IgD-negative memory B cell (primary cell): ENCODE results near the gene ATG5. TPM values are rescaled to one million over a fixed set of nuclear protein-coding genes. Genes with fewer than 3 reads are reported as not detected.
"Not testable (repeated sequence)": the region's sequence is repeated elsewhere in the genome, so short reads cannot be mapped to it uniquely, and the experiment has no call there.

Experiments used
- H3K27ac Mint-ChIP-seq, 3 donors: one replicate each; pipeline ENCODE4 v1.8.0; 2020 to 2022; ENCODE audit warnings: mild to moderate bottlenecking in 3 of 3, mixed read lengths in 3 of 3, moderate library complexity in 1 of 3
- H3K27me3 Mint-ChIP-seq: one replicate; pipeline ENCODE4 v1.8.0; 2021; ENCODE audit warnings: mixed read lengths
- H3K36me3 Mint-ChIP-seq: one replicate; pipeline ENCODE4 v1.8.0; 2020; ENCODE audit warnings: mild to moderate bottlenecking, mixed read lengths
- H3K4me1 Mint-ChIP-seq, 3 donors: one replicate each; pipeline ENCODE4 v1.8.0; 2020 to 2022; ENCODE audit warnings: mixed read lengths in 3 of 3, mild to moderate bottlenecking in 1 of 3
- H3K4me3 Mint-ChIP-seq, 4 donors: one replicate each; pipeline ENCODE4 v1.8.0; 2020 to 2022; ENCODE audit warnings: mild to moderate bottlenecking in 4 of 4, mixed read lengths in 4 of 4, moderate library complexity in 3 of 4
- H3K9me3 Mint-ChIP-seq, 3 donors: one replicate each; pipeline ENCODE4 v1.8.0; 2020 to 2021; ENCODE audit warnings: mixed read lengths in 3 of 3, mild to moderate bottlenecking in 1 of 3
- polyA plus RNA-seq: library from polyadenylated mRNA; unstranded; fragments of 300-500 nt; fragmentation: Illumina TruSeq; gene quantifications from one replicate; pipeline ENCODE4 v1.2.3, GENCODE V29; 2021

Gene ATG5
- polyA plus RNA-seq, 1 donor from 2014 or later = 31.4 TPM

GRCh38 chr6:106257195-106257594, 68.4 kb downstream of the ATG5 start:
- no peak overlapping the region for H3K27ac Mint-ChIP-seq
- no peak overlapping the region for H3K4me3 Mint-ChIP-seq
- H3K9me3 Mint-ChIP-seq = no peaks in the 10 kb centered on the region
- H3K36me3 Mint-ChIP-seq = peaks cover 8% of the 10 kb centered on the region
- H3K27me3 Mint-ChIP-seq = no peaks in the 10 kb centered on the region
- peaks cover 0 to 27% (median 16%) of the 10 kb centered on the region in 3 donors for H3K4me1 Mint-ChIP-seq

DNA sequence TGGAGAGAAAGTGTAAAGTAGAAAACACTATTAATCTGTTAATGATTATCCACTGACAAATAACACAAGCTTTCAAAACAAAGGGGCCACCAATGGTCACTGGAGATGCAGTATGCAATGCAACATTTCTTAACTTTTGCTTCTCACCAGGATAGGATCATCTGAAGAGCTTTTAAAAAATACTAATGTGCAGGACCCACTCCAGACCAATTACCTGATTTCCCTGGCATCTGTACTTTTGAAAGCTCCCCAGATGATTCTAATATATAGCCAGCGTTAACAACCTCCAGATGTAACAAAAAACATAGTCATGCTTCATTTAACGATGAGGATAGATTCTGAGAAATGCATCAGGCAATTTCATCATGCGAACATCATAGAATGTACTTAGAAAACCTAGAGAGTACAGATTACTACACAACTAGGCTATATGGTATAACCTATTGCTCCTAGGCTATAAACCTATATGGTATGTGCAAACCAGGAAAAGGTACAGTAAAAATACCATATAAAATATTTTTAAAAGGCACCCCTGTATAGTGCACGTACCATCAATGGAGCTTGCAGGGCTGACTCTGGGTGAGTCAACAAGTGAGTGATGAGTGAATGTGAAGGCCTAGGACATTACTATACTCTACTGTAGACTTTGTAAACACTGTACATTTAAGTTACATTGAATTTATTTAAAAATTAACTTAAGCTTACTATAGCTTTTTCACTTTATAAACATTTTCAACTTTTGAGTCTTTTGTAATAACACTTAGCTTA, 69.2 kb downstream of the ATG5 start:
- Mint-ChIP-seq H3K4me1 (peaks cover 1 to 23% (median 16%) of the 10 kb centered on the region in 3 donors), H3K4me3 (no peak overlapping the region), H3K27ac (no peak overlapping the region), H3K9me3 (no peaks in the 10 kb centered on the region), H3K36me3 (peaks cover 5% of the 10 kb centered on the region), H3K27me3 (no peaks in the 10 kb centered on the region)

- Mint-ChIP-seq H3K27ac (no peak overlapping the region), H3K4me3 (no peak overlapping the region), H3K36me3 (peaks cover 5% of the 10 kb centered on the region), H3K4me1 (peaks cover 9 to 29% (median 17%) of the 10 kb centered on the region in 3 donors), H3K27me3 (no peaks in the 10 kb centered on the region), H3K9me3 (no peaks in the 10 kb centered on the region)
Observed at GRCh38 chr6:106255306-106255705, 70.3 kb downstream of the ATG5 start.

DNA sequence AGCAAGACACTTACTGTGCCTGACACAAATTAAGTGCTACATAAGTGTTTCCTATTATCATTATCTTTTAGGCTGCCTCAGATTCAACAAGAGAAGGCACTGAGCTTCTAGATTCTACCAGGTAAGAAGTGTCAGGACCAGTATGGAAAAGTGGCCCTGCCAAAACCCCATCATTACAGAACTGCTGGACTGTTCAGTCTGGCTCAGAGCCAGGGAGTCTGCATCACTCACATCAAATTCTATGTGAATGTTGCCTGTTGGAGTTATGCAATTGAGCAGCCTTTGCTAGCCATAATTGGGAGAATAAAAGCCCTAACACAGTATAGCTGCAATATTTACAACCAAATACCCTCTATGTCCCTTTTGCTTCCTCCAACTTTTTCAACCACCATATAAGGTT, 70.9 kb downstream of the ATG5 start:
- Mint-ChIP-seq H3K4me1 (peaks cover 10 to 33% (median 19%) of the 10 kb centered on the region in 3 donors), H3K27me3 (no peaks in the 10 kb centered on the region), H3K4me3 (no peak overlapping the region), H3K36me3 (peaks cover 2% of the 10 kb centered on the region), H3K27ac (no peak overlapping the region), H3K9me3 (no peaks in the 10 kb centered on the region)

DNA sequence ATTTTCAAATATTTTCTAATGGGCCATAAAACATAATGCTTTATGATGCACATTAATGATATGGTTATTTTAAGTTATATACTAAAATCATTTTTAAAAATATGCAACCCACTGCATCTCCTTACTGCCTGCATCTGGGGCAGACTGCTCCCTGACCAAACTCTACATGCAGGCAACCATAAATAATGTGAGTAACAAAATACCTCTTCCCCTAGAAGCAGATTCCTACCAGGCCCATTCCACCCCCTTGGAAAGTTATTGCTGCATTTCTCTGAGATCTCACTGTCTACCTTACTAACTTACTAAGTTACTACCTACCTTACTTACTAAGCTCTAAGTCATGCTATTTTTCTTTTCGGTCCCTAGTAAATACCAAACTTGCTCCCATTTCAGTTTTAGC, 71.8 kb downstream of the ATG5 start:
- Mint-ChIP-seq H3K36me3 (peaks cover 2% of the 10 kb centered on the region), H3K4me3 (no peak overlapping the region), H3K27ac (no peak overlapping the region), H3K4me1 (peaks cover 10 to 29% (median 19%) of the 10 kb centered on the region in 3 donors), H3K9me3 (no peaks in the 10 kb centered on the region), H3K27me3 (no peaks in the 10 kb centered on the region)

- peaks cover 13 to 28% (median 19%) of the 10 kb centered on the region in 3 donors for H3K4me1 Mint-ChIP-seq
- no peaks in the 10 kb centered on the region for H3K9me3 Mint-ChIP-seq
- H3K27ac Mint-ChIP-seq = no peak overlapping the region
- H3K27me3 Mint-ChIP-seq = no peaks in the 10 kb centered on the region
- peaks cover 3% of the 10 kb centered on the region for H3K36me3 Mint-ChIP-seq
- no peak overlapping the region for H3K4me3 Mint-ChIP-seq
Observed at GRCh38 chr6:106253172-106253571, 72.4 kb downstream of the ATG5 start.

GRCh38 chr6:106252687-106253086, 72.9 kb downstream of the ATG5 start:
- no peak overlapping the region for H3K4me3 Mint-ChIP-seq
- H3K36me3 Mint-ChIP-seq = peaks cover 1% of the 10 kb centered on the region
- no peaks in the 10 kb centered on the region for H3K27me3 Mint-ChIP-seq
- H3K4me1 Mint-ChIP-seq = peaks cover 16 to 26% (median 21%) of the 10 kb centered on the region in 3 donors
- H3K9me3 Mint-ChIP-seq = no peaks in the 10 kb centered on the region
- H3K27ac Mint-ChIP-seq = no peak overlapping the region

GRCh38 chr6:106251531-106252255, 73.9 kb downstream of the ATG5 start:
- peaks cover 22 to 31% (median 24%) of the 10 kb centered on the region in 3 donors for H3K4me1 Mint-ChIP-seq
- not testable (repeated sequence) for H3K27me3 Mint-ChIP-seq, H3K9me3 Mint-ChIP-seq, H3K36me3 Mint-ChIP-seq, H3K27ac Mint-ChIP-seq, H3K4me3 Mint-ChIP-seq

- H3K4me3 Mint-ChIP-seq = peak overlapping the region in 1 of 4 donors; percentile 78
- peaks cover 3% of the 10 kb centered on the region for H3K36me3 Mint-ChIP-seq
- H3K9me3 Mint-ChIP-seq = no peaks in the 10 kb centered on the region
- H3K4me1 Mint-ChIP-seq = peaks cover 22 to 31% (median 24%) of the 10 kb centered on the region in 3 donors
- H3K27me3 Mint-ChIP-seq = no peaks in the 10 kb centered on the region
- H3K27ac Mint-ChIP-seq = peak overlapping the region in 1 of 3 donors; percentile 67
Observed at GRCh38 chr6:106250953-106251352, 74.6 kb downstream of the ATG5 start.

DNA sequence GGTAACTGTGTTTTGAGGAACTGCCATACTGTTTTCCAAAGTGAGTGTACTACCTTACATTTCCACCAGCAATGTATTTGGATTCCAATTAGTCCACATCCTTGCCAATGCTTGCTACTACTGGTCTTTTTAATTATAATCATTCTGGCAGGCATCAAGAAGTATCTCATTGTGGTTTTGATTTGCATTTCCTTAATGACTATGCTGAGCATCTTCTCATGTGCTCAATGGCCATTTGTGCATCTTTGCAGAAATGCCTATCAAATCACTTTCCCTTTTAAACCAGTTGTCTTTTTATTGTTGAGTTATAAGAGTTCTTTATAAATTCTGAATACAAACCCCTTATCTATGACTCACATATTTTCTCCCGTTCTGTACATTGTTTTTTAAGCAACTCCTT, 75.9 kb downstream of the ATG5 start:
- H3K27ac Mint-ChIP-seq = no peak overlapping the region
- peaks cover 5% of the 10 kb centered on the region for H3K36me3 Mint-ChIP-seq
- H3K4me3 Mint-ChIP-seq = peak overlapping the region in 1 of 4 donors; percentile 22
- no peaks in the 10 kb centered on the region for H3K27me3 Mint-ChIP-seq
- H3K9me3 Mint-ChIP-seq = no peaks in the 10 kb centered on the region
- H3K4me1 Mint-ChIP-seq = peaks cover 20 to 31% (median 28%) of the 10 kb centered on the region in 3 donors

- H3K36me3 Mint-ChIP-seq = peaks cover 7% of the 10 kb centered on the region
- peak overlapping the region; percentile 12 to 89 (median 59) for H3K27ac Mint-ChIP-seq
- no peaks in the 10 kb centered on the region for H3K27me3 Mint-ChIP-seq
- H3K4me1 Mint-ChIP-seq = peaks cover 18 to 28% (median 22%) of the 10 kb centered on the region in 3 donors
- H3K4me3 Mint-ChIP-seq = peak overlapping the region in 1 of 4 donors; percentile 46
- H3K9me3 Mint-ChIP-seq = no peaks in the 10 kb centered on the region
Observed at GRCh38 chr6:106247733-106248132, 77.8 kb downstream of the ATG5 start.

DNA sequence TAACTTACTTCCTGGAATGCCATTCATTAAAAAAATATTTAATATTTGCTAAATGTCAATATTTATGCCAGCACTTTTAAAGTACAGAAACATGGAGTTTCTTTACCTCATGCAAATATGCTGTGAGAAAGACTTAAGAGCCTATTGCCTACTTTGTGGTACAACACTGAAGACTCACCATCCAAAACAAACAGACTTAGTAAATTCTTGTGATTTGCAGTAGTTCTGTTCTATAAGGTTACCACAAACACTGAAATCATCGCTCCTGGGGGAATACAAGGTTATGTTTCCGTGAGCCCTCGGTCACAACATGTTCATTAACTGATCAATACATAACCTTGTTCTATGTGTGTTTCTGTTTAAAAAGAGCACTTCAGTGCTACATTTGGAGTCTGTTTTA, 78.3 kb downstream of the ATG5 start:
- Mint-ChIP-seq H3K27me3 (no peaks in the 10 kb centered on the region), H3K4me3 (peak overlapping the region in 1 of 4 donors; percentile 46), H3K4me1 (peaks cover 18 to 28% (median 22%) of the 10 kb centered on the region in 3 donors), H3K9me3 (peaks cover 0 to under 1% (median 0%) of the 10 kb centered on the region in 3 donors), H3K27ac (peak overlapping the region in 2 of 3 donors; percentile 59 to 89), H3K36me3 (peaks cover 7% of the 10 kb centered on the region)

DNA sequence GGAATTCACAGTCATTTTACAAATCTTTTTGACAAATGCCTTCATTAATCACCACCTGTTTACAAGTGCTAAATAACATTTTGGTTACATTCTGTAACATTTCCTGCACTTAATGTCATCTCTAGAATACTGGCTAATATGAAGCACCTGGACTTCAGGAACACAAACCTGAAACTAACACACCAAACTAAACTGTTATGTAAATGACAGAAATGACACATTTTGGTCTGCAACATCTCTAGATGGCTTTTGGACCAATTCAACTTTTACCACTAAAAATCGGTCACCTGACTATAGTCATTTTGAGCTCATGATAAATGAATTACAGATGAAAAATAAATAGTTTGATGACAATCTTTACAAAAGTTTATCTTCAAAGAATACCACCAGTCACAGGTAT, 80.6 kb downstream of the ATG5 start:
- Mint-ChIP-seq H3K27me3 (no peaks in the 10 kb centered on the region), H3K9me3 (peaks cover 0 to 5% (median 0%) of the 10 kb centered on the region in 3 donors), H3K4me1 (peaks cover 11 to 18% (median 13%) of the 10 kb centered on the region in 3 donors), H3K27ac (no peak overlapping the region), H3K36me3 (peaks cover 14% of the 10 kb centered on the region), H3K4me3 (no peak overlapping the region)

GRCh38 chr6:106244521-106244920, 81.0 kb downstream of the ATG5 start:
- Mint-ChIP-seq H3K4me1 (peaks cover 7 to 18% (median 13%) of the 10 kb centered on the region in 3 donors), H3K27me3 (no peaks in the 10 kb centered on the region), H3K27ac (no peak overlapping the region), H3K9me3 (peaks cover 0 to 5% (median 0%) of the 10 kb centered on the region in 3 donors), H3K36me3 (peaks cover 14% of the 10 kb centered on the region), H3K4me3 (no peak overlapping the region)

DNA sequence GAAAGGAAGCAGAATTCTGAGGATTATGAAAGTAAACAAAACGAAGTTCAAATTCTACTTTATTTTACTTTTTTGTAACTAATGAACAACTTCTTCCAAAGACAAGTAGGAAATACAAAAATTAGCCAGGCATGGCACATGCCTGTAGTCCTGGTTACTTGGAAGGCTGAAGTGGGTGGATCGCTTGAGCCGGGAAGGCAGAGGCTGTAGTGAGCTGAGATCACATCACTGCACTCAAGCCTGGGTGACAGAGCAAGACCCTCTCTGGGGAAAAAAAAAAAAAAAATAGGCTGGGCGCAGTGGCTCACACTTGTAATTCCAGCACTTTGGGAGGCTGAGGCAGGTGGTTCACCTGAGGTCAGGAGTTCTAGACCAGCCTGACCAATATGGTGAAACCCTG, 82.3 kb downstream of the ATG5 start:
- H3K27ac Mint-ChIP-seq = no peak overlapping the region
- H3K4me3 Mint-ChIP-seq = no peak overlapping the region
- H3K36me3 Mint-ChIP-seq = peaks cover 13% of the 10 kb centered on the region
- peaks cover 7 to 14% (median 13%) of the 10 kb centered on the region in 3 donors for H3K4me1 Mint-ChIP-seq
- H3K9me3 Mint-ChIP-seq = peaks cover 0 to 5% (median 0%) of the 10 kb centered on the region in 3 donors
- H3K27me3 Mint-ChIP-seq = no peaks in the 10 kb centered on the region
